SK-N-SH (cell line): ENCODE measurements around the gene MRGPRE.

ENCODE experiments used
- CTCF ChIP-seq: fragments of 200-600 bp; sonication (generic); IDR thresholded peaks from 2 replicates; pipeline ENCODE4 v1.6.1; 2017; ENCODE audit warnings: antibody characterized with exemption, mild to moderate bottlenecking, moderate library complexity
- EP300 ChIP-seq, 2 experiments: IDR thresholded peaks; 2 replicates each; pipeline versions ENCODE4 v1.4.0 to v1.6.1; 2012; ENCODE audit warnings: borderline replicate concordance in 1 of 2, low read depth in 1 of 2, low read length in 1 of 2
- NRF1 ChIP-seq: IDR thresholded peaks from 2 replicates; pipeline ENCODE4 v1.6.1; 2012; ENCODE audit warnings: low read depth, mild to moderate bottlenecking, low read length
- USF2 ChIP-seq: fragments of 150-350 bp; IDR thresholded peaks from 2 replicates; pipeline ENCODE4 v1.6.1; 2017; ENCODE audit warnings: antibody characterized with exemption, low read length, low read depth, borderline replicate concordance
- YY1 ChIP-seq: IDR thresholded peaks from 2 replicates; pipeline ENCODE4 v1.4.0; 2012; ENCODE audit warnings: low read depth, mild to moderate bottlenecking

- no peak for TF ChIP-seq YY1
- no peak for TF ChIP-seq CTCF
- TF ChIP-seq EP300 (IDR thresholded peaks at IDR 0.05; ENCODE audit: borderline replicate concordance in 1 of 2, low read depth in 1 of 2, low read length in 1 of 2) = no peak
- TF ChIP-seq USF2 = no peak
- no peak for TF ChIP-seq NRF1
These were observed 34.2 kb downstream of the MRGPRE start for GRCh38 chr11:3197878-3198528.
